GM23338 (cell line): ENCODE measurements around the gene SDE2. TPM values are rescaled to one million over a fixed set of nuclear protein-coding genes. Genes with fewer than 3 reads are reported as not detected.

Source experiments
- ATAC-seq: fragments of 200-7000 bp; cut with Tn5 transposase; 3 replicates; pipeline ENCODE4 v1.9.1; 2020
- DNase-seq: peaks from one replicate; pipeline ENCODE4 v3.0.0-alpha.2; 2015; ENCODE audit warnings: low spot score
- H2AFZ ChIP-seq: fragments of 200-600 bp; sonication (generic); 2 replicates; pipeline ENCODE4 v1.8.0; 2016; ENCODE audit warnings: antibody characterized with exemption, mild to moderate bottlenecking, moderate library complexity
- H3F3A ChIP-seq: fragments of 200-600 bp; sonication (generic); replicated peaks from 2 replicates; pipeline ENCODE4 v1.8.0; 2017; ENCODE audit warnings: antibody characterized with exemption, mixed run types, low read depth
- H3K27ac ChIP-seq: fragments of 200-600 bp; sonication (generic); 2 replicates; pipeline ENCODE4 v1.6.1; 2016; ENCODE audit warnings: low read depth
- H3K27me3 ChIP-seq: fragments of 200-600 bp; sonication (generic); 2 replicates; pipeline ENCODE4 v1.8.0; 2016; ENCODE audit warnings: mild to moderate bottlenecking, mixed run types, moderate library complexity; ENCODE audit not compliant: insufficient read depth
- H3K36me3 ChIP-seq: fragments of 200-600 bp; sonication (generic); 2 replicates; pipeline ENCODE4 v1.8.0; 2016; ENCODE audit warnings: mild to moderate bottlenecking; ENCODE audit not compliant: insufficient read depth
- H3K4me1 ChIP-seq: fragments of 200-600 bp; sonication (generic); 2 replicates; pipeline ENCODE4 v1.8.0; 2016; ENCODE audit warnings: mild to moderate bottlenecking, moderate library complexity; ENCODE audit not compliant: insufficient read depth
- H3K4me2 ChIP-seq: fragments of 200-600 bp; sonication (generic); 2 replicates; pipeline ENCODE4 v1.7.1; 2017; ENCODE audit warnings: mixed run types
- H3K4me3 ChIP-seq: fragments of 200-600 bp; sonication (generic); 2 replicates; pipeline ENCODE4 v1.6.1; 2016; ENCODE audit warnings: mixed run types
- H3K79me2 ChIP-seq: fragments of 200-600 bp; sonication (generic); replicated peaks from 2 replicates; pipeline ENCODE4 v1.8.0; 2017; ENCODE audit warnings: mild to moderate bottlenecking; ENCODE audit not compliant: insufficient read depth
- H3K9me2 ChIP-seq: fragments of 200-600 bp; sonication (generic); 2 replicates; pipeline ENCODE4 v1.8.0; 2017; ENCODE audit not compliant: insufficient read depth
- H4K20me1 ChIP-seq: fragments of 200-600 bp; sonication (generic); replicated peaks from 2 replicates; pipeline ENCODE4 v1.8.0; 2017; ENCODE audit warnings: mild to moderate bottlenecking; ENCODE audit not compliant: insufficient read depth
- H3K27ac Mint-ChIP-seq: 2 replicates; pipeline ENCODE4 v1.8.0; 2020; ENCODE audit warnings: inconsistent platforms, mild to moderate bottlenecking, moderate library complexity, mixed read lengths
- H3K27me3 Mint-ChIP-seq: 3 replicates; pipeline ENCODE4 v1.8.0; 2022; ENCODE audit warnings: low read depth, mild to moderate bottlenecking, moderate library complexity, mixed read lengths, inconsistent platforms; ENCODE audit not compliant: insufficient read depth, poor library complexity
- H3K36me3 Mint-ChIP-seq: 3 replicates; pipeline ENCODE4 v1.8.0; 2021; ENCODE audit warnings: low read depth, mild to moderate bottlenecking, inconsistent platforms, moderate library complexity, mixed read lengths
- H3K4me1 Mint-ChIP-seq: 3 replicates; pipeline ENCODE4 v1.8.0; 2020; ENCODE audit warnings: mild to moderate bottlenecking, inconsistent platforms, mixed read lengths
- H3K4me3 Mint-ChIP-seq: 3 replicates; pipeline ENCODE4 v1.8.0; 2021; ENCODE audit warnings: moderate library complexity, mild to moderate bottlenecking, inconsistent platforms, mixed read lengths
- H3K9me3 Mint-ChIP-seq: 3 replicates; pipeline ENCODE4 v1.8.0; 2020; ENCODE audit warnings: moderate library complexity, mild to moderate bottlenecking, inconsistent platforms, mixed read lengths
- CREB1 ChIP-seq: fragments of 250-450 bp; sonication (Bioruptor Pico); IDR thresholded peaks from 2 replicates; pipeline ENCODE4 v1.5.0; 2020; ENCODE audit warnings: low read depth, mild to moderate bottlenecking, moderate library complexity
- CTCF ChIP-seq, 2 experiments: fragments of 200-600 bp in 1 of 2; sonication (generic) in 1 of 2; conservative IDR thresholded peaks; 2 replicates each; pipeline versions ENCODE4 v1.5.1 to v1.6.1; 2016 to 2017; ENCODE audit warnings: antibody characterized with exemption in 2 of 2, low read depth in 2 of 2, mild to moderate bottlenecking in 2 of 2, moderate library complexity in 1 of 2
- ETS1 ChIP-seq: IDR thresholded peaks from 2 replicates; pipeline ENCODE4 v1.6.1; 2016; ENCODE audit warnings: antibody characterized with exemption
- EZH2 ChIP-seq: fragments of 200-600 bp; sonication (generic); IDR thresholded peaks from one replicate; pipeline ENCODE4 v1.8.0; 2017; ENCODE audit warnings: antibody characterized with exemption, mild to moderate bottlenecking, low read depth; ENCODE audit not compliant: unreplicated experiment
- EZH2phosphoT487 ChIP-seq: fragments of 200-600 bp; sonication (generic); IDR thresholded peaks from one replicate; pipeline ENCODE4 v1.8.1; 2018; ENCODE audit warnings: antibody characterized with exemption; ENCODE audit not compliant: unreplicated experiment
- JUNB ChIP-seq: IDR thresholded peaks from one replicate; pipeline ENCODE4 v1.6.1; 2016; ENCODE audit warnings: antibody characterized with exemption; ENCODE audit not compliant: unreplicated experiment
- NANOG ChIP-seq: IDR thresholded peaks from 2 replicates; pipeline ENCODE4 v1.6.1; 2016; ENCODE audit warnings: antibody characterized with exemption, borderline replicate concordance
- POLR2AphosphoS5 ChIP-seq: IDR thresholded peaks from 2 replicates; pipeline ENCODE4 v1.6.1; 2016; ENCODE audit warnings: antibody characterized with exemption, low read depth
- STAT1 ChIP-seq: IDR thresholded peaks from one replicate; pipeline ENCODE4 v1.6.1; 2016; ENCODE audit warnings: antibody characterized with exemption; ENCODE audit not compliant: unreplicated experiment
- ZNF114 ChIP-seq: fragments of 250-450 bp; sonication (Bioruptor Pico); IDR thresholded peaks from 2 replicates; pipeline ENCODE4 v1.5.0; 2020; ENCODE audit warnings: mild to moderate bottlenecking, moderate library complexity
- ZNF331 ChIP-seq: fragments of 250-450 bp; sonication (Bioruptor Pico); IDR thresholded peaks from 2 replicates; pipeline ENCODE4 v1.5.0; 2020; ENCODE audit warnings: low read depth, mild to moderate bottlenecking, moderate library complexity
- ZNF462 ChIP-seq: fragments of 250-450 bp; sonication (Bioruptor Pico); IDR thresholded peaks from 2 replicates; pipeline ENCODE4 v1.5.0; 2020; ENCODE audit warnings: mild to moderate bottlenecking, moderate library complexity
- polyA plus RNA-seq: library from polyadenylated mRNA; unstranded; fragments of >200 nt; fragmentation: Nextera tagmentation; extraction: Ambion mirVana; gene quantifications from 2 replicates; pipeline ENCODE4 v1.2.1, GENCODE V29; 2016
- total RNA-seq: library from RNA; depleted of rRNA; stranded (reverse); fragments of >200 nt; shearing (Covaris generic); gene quantifications from 2 replicates; pipeline ENCODE4 v1.2.3, GENCODE V29; 2014
- TF ChIP-seq, protein P1 (sequence below): IDR thresholded peaks from one replicate; pipeline ENCODE4 v1.6.1; 2018; ENCODE audit warnings: antibody characterized with exemption; ENCODE audit not compliant: unreplicated experiment

SDE2 gene
- total and polyA plus RNA-seq, 2 experiments from 2014 or later, result 10.6 to 26.9 TPM

DNA sequence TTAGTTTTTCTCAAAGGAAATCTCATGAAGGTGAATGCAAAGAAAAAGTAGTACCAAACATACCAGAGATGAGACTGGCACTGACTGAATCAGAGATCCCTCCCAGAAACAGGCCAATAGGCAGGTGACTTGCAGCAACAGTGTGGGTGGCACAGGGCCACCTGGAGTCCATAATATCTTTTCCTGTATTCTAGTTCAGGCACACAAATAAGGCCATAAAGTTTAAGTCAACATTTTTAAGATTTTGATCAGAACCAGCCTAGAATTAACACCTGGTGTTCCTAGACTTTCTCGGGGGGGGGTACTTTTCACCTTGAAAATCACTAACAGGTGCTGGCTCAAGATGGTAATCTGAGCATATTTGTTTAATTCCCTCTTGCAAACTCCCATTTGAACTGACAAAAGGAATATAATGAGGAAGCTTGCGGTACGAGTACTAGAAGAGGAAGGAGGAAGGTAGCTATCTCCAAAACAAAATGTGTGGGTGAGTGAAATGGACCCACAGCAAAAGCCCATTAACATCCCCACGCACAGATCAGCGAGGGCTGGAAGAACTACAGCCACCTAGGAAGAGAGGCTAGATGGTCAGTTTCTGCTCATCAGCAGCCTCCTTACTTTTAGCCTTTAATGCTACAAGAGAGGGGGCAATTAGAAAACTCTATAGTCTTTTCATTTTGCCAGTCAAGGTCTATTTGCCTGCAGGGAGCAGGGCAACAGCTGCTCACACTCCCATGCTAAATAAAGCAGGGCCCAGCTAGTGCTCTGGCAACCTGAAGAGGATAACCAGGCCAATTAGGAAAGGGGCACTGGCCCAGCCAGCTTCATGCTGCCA lies 18.9 kb downstream of the SDE2 start:
- Histone ChIP-seq H4K20me1 (peaks cover 3% of the 10 kb centered on the region; the same call in 1 of the 2 replicates), H3K79me2 (no peaks in the 10 kb centered on the region), H3K27ac (no peak overlapping the region; the same call in 1 of the 2 replicates), H3K27me3 (no peaks in the 10 kb centered on the region), H3K4me1 (no peaks in the 10 kb centered on the region), H3F3A (peaks cover 6% of the 10 kb centered on the region; the same call in 1 of the 2 replicates), H3K4me3 (no peak overlapping the region), H2AFZ (no peak overlapping the region), H3K9me2 (no peaks in the 10 kb centered on the region), H3K36me3 (peaks cover 35% of the 10 kb centered on the region), H3K4me2 (no peak overlapping the region)
- DNase-seq (no peak), ATAC-seq (no peak)
- Mint-ChIP-seq H3K36me3 (peaks cover 71% of the 10 kb centered on the region), H3K4me1 (no peaks in the 10 kb centered on the region; the same call in 2 of the 3 replicates), H3K27me3 (peaks cover 12% of the 10 kb centered on the region), H3K4me3 (no peak overlapping the region), H3K27ac (no peak overlapping the region), H3K9me3 (peaks cover 9% of the 10 kb centered on the region)
- TF ChIP-seq ZNF331 (CRISPR knock-in tag) (no peak), CTCF (conservative IDR thresholded peaks at IDR 0.05; ENCODE audit: low read depth in 2 of 2) (no peak), JUNB (no peak), CREB1 (CRISPR knock-in tag) (no peak), ZNF462 (CRISPR knock-in tag) (no peak), ETS1 (no peak), ZNF114 (CRISPR knock-in tag) (no peak), POLR2AphosphoS5 (no peak), EZH2phosphoT487 (no peak), EZH2 (no peak), STAT1 (no peak), NANOG (no peak)
- TF ChIP-seq, protein P1, sequence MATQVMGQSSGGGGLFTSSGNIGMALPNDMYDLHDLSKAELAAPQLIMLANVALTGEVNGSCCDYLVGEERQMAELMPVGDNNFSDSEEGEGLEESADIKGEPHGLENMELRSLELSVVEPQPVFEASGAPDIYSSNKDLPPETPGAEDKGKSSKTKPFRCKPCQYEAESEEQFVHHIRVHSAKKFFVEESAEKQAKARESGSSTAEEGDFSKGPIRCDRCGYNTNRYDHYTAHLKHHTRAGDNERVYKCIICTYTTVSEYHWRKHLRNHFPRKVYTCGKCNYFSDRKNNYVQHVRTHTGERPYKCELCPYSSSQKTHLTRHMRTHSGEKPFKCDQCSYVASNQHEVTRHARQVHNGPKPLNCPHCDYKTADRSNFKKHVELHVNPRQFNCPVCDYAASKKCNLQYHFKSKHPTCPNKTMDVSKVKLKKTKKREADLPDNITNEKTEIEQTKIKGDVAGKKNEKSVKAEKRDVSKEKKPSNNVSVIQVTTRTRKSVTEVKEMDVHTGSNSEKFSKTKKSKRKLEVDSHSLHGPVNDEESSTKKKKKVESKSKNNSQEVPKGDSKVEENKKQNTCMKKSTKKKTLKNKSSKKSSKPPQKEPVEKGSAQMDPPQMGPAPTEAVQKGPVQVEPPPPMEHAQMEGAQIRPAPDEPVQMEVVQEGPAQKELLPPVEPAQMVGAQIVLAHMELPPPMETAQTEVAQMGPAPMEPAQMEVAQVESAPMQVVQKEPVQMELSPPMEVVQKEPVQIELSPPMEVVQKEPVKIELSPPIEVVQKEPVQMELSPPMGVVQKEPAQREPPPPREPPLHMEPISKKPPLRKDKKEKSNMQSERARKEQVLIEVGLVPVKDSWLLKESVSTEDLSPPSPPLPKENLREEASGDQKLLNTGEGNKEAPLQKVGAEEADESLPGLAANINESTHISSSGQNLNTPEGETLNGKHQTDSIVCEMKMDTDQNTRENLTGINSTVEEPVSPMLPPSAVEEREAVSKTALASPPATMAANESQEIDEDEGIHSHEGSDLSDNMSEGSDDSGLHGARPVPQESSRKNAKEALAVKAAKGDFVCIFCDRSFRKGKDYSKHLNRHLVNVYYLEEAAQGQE, result no peak
